ENCODE data around the gene CTSD.
"Not testable (repeated sequence)": the region's sequence is repeated elsewhere in the genome, so short reads cannot be mapped to it uniquely, and the experiment has no call there.

Gene CTSD

GRCh38 chr11:1782031-1782590, 18.4 kb upstream of the CTSD start:
- no peak for DNase-seq

DNA sequence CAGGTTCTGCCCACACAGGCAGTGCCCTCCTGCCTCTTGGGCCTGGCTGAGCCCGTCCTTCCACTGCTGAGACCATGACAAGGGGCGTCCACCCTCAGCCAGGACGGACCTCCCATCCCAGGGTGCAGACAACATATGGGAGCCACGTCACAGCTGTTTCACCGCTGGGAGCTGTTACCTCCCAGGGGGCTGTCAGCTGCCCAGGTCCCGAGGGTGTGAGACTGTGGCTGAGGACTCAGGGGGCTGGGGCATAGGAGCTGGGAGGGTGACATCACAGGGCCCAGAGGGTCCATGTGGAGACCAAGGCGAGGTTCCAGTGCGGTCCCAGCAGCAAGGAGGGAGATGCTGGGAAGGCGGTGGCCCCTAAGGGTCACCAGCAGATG, 17.9 kb upstream of the CTSD start:
- no peak for DNase-seq

DNA sequence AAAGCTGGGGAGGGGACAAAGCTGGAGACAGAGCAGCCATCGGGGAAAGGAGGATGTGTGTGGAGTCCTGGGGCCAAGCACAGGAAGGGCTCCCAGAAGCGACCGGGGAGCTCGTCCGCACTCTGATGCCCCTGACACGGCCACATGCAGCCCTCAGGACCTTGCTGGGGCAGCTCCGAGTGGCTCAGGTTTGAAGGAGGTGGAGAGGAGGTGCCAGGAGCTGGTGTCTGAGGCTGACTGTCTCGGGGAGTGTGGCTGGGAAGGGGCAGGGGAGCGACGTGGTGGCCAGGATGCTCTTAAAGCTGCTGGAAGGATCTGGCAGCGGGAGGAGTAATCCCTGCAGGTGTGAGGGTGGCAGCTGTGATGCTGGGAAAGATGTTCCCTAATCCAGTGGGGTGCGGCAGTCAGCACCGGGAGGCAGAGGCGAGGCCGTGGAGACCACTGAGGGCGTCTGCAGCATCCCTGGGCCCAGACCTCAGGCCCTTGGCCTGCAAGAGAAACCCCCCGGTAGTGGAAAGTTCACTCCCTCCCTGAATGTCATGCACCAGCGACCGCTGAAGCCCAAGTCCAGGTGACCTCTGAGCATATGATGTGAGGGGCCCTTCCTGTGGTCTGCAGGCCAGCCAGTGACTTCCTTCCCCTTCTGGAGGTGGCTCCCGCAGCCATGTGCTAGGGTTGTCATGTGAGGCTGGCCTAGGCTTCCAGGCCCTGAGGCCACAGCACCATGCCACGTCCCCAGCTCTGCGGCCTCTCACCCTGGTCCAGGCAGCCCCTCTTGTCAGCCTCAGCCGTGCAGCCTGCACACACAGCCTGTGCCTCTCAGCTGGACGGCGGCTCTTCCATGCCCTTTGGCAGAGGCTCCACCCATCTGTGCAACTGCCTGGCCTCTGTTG, 17.2 kb upstream of the CTSD start:
- no peak for DNase-seq

GRCh38 chr11:1779806-1780699, 16.3 kb upstream of the CTSD start:
- DNase-seq = no peak

- DNase-seq = no peak
These were observed 15.5 kb upstream of the CTSD start for GRCh38 chr11:1779034-1779805.

DNA sequence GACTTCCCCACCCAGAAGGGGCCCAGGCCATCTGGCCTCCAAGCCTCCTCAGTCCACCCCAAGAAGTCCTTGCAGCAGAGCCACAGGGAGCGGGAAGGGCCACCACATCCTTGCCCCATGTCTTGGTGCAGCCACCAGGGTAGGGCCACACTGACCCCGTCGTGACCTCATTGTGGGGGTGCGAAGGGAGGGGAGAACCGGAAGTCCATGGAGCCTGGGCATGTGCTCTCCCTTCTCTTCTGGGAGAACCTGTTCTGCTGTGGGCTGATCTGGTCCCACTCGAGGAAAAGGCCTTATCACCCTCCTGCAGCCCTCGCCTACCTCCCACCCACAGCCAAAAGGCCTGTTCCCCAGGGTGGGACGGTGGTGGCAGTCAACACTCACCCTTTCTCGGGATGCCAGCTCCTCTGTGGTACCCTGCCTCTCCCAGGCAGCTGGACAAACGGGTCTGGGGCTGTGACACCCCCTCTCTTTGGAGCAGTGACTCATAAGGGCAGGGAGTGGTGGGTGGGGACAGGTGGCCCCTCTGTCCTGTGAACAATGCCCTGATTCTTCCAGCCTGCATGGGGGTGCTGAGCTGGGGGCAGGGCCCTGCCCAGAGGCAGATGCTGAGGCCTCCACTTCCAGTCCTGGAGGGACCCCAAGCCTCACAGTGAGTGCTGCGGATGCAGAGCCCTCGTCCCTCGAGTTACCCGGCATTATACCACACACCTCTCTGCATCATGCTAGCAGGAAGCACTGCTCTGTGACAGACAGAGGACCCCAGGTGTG, 14.6 kb upstream of the CTSD start:
- DNase-seq = no peak

DNA sequence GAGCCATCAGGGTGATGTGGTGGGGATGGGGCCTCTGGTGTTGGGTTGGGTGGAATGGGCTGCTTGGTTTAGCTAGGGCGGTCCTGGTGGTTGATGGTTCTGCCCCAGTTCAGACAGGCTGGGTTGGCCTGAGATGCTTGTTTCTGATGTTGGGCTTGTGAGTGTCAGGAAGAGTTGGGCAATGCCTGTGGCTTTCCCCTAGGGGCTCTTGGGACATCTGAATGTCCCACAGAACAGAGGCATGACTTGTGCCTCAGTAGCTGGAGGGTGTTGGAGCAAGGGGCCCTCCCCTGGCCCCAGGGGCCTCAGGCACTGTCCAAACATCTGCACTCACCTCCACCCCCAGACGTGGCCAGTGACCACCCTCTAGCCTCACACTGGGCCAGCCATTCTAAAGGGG, 14.0 kb upstream of the CTSD start:
- DNase-seq = no peak

DNA sequence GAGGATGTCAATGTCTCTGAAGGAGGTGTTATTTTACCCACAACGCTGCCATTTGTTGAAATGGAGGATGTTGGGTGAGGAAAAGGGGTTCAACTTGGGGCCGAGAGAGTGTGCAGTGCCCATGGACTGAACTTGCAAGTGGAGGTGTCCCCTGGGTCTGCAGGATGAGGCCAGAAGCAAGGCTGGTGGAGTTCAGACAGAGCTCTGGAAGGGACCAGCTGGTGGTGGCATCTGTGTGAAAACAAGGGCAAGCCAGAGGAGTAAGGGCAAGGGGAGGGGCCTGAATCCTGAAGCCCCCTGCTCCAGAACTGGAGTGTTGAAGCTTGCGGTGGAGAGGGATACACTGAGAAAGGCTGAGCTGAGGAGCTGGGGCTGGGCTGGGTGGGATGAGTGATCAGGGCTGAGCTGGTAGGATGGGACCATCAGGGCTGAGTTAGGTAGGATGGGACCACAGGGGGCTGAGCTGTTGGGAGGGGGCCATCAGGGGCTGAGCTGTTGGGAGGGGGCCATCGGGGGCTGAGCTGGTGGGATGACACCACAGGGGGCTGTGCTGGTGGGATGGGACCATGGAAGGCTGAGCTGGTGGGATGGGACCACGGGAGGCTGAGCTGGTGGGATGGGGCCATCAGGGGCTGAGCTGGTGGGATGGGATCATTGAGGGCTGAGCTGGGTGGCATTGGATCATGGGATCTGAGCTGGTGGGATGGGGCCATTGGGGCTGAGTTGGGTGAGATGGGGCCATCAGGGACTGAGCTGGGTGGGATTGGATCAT, 13.4 kb upstream of the CTSD start:
- no peak for DNase-seq

- no peak for DNase-seq
These were observed 12.7 kb upstream of the CTSD start for GRCh38 chr11:1776331-1776851.

GRCh38 chr11:1774886-1775285, 11.2 kb upstream of the CTSD start:
- DNase-seq = peak; percentile 50

GRCh38 chr11:1773994-1774550, 10.3 kb upstream of the CTSD start:
- DNase-seq = no peak

DNA sequence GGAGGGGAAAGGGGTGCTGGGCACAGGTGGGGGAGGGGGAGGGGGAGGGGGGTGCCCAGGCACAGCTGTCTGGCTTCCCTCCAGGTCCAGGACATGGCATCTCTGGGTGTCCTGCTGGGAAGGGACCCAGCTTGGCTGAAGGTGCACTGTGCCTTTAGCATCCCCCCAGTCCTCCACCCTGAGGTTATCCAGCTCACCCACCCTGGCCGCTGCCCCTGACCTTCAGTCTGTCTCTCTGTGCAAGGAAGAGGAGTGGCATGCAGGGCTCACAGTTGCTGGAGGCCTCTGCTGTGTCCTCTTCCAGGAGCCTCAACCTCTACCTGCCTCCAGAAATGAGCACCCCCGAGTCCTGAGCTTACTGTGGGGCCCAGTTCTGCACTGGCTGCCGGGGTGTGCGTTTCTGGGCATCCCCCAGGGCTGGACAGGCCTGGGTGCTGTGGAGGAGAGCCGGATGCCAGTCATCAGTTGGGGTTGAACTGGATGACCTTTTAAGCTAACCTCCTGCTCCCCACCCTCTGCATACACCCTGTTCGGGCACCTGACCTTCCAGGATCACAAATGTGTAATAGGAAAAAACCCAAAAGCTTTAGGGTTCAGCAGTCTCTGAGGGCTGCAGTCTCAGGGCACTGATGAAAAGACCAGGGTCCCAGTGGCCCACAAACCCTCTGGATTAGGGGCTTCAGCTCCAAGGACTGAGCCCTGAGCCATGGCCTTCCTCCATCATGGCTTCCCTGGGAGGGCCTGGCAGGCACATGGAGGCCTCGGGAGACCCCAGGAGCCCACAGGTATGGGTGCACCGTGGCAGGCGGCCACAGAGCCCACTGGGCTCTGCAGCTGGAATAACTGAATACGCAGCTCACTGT, 9.6 kb upstream of the CTSD start:
- DNase-seq = no peak

DNA sequence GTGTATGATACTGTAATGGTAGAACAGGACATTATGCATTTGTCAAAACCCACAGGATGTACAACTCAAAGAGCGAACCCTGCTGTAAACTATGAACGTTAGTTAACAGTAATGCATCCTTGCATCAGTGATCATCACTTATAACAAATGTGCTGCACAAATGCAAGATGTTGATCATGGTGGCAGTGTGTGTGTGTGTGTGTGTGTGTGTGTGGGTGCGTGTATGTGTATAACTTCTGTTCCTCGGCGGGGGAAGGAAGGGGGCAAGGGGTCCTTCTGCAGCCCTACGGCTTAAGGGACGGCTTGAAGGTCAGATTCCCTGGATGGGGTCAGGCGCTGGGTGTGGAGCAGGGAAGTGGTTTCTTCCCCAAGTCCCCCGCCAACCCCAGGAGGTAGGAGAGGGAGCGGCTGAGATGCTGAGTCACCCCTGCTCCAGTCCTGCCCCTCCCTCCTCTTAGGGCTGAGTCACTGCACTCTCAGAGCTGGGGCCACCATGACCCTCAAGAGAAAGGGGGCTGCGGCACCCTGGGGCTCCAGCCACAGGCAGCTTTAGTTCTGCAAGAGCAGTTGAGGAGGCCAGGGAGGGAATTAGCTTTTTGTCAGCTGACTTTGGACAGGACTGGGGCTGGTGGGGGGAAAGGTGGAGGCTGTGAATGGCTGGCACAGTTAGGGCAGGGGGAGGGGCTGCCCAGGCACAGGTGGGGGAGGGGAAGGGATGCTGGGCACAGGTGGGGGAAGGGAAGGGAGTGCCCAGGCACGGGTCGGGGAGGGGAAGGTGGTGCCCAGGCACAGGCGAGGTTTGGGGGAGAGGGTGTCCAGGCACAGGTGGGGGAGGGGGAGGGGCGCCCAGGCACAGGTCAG, 8.8 kb upstream of the CTSD start:
- DNase-seq = peak; percentile 82

- no peak for DNase-seq
These were observed 8.0 kb upstream of the CTSD start for GRCh38 chr11:1771700-1772099.

DNA sequence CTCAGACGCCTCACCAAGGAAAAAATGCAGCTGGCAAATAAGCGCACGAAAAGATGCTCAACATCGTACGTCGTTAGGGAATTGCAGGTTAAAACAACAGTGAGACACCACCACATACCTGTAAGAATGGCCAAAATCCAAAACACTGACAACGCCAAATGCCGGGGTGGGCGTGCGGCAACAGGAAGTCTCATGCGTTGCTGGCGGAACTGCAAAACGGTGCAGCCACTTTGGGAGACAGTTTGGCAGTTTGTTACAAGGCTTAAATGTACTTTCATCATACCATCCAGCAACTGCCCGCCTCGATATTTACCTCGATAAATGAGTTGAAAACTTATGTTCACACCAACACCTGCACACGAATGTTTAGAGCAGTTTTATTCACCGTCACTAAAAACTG, 7.5 kb upstream of the CTSD start:
- no peak for DNase-seq

DNA sequence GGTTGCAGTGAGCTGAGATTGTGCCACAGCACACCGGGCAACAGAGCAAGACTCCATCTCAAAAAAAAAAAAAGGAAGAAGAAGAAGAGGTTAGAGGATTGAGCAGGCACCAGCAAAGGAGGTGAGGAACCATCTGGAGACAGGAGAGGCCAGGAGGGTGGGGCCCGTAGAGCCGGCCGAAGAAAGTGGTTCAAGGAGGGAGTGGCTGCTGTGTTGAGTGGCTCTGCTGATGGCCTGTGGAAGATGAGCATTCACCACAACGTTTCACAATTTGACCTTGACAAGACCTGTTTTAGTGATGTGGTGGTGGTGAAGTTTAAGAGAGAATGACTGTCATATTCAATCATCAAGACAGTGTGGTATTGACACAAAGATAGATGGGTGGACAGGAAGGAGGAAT, 6.8 kb upstream of the CTSD start:
- no peak for DNase-seq

DNA sequence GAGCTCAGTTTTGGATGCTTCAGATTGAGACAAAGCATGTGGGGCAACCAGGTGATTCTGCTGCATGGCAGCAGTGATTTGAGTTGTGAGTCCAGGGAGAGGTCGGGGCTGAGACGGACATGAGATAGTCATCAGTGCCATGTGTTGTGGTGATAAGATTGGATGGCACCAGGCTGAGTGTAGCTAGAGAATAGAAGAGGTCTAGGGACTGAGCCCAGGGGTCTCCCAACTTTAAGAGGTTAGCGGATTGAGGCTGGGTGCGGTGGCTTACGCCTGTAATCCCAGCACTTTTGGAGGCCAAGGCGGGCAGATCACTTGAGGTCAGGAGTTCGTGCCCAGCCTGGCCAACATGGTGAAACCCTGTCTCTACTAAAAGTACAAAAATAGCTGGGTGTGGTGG, 6.3 kb upstream of the CTSD start:
- no peak for DNase-seq

- DNase-seq = not testable (repeated sequence)
These were observed 5.7 kb upstream of the CTSD start for GRCh38 chr11:1769304-1769936.

Measured in activated CD8-positive, alpha-beta memory T cell treated with anti-CD3 and anti-CD28 coated beads for 24 hours (primary cell).